RWPE2 (cell line): ENCODE data around the gene TSPEAR.
"Not testable (repeated sequence)": the region's sequence is repeated elsewhere in the genome, so short reads cannot be mapped to it uniquely, and the experiment has no call there.

ENCODE experiments used
- ATAC-seq: fragments of 200-7000 bp; cut with Tn5 transposase; 3 replicates; pipeline ENCODE4 v1.9.1; 2021; ENCODE audit warnings: low read depth
- DNase-seq: peaks from one replicate; pipeline ENCODE4 v3.0.0-alpha.2; 2020; ENCODE audit warnings: low spot score
- H3K27ac ChIP-seq: fragments of 450-650 bp; 2 replicates; pipeline ENCODE4 v1.5.1; 2017; ENCODE audit warnings: mild to moderate bottlenecking; ENCODE audit not compliant: poor library complexity, severe bottlenecking
- H3K27me3 ChIP-seq: fragments of 250-450 bp; sonication (Bioruptor Pico); 2 replicates; pipeline ENCODE4 v1.5.1; 2021; ENCODE audit warnings: mild to moderate bottlenecking, moderate library complexity; ENCODE audit not compliant: insufficient read depth, poor library complexity, severe bottlenecking
- H3K36me3 ChIP-seq: fragments of 250-450 bp; sonication (Bioruptor Pico); 2 replicates; pipeline ENCODE4 v1.5.1; 2020; ENCODE audit warnings: low read depth, mild to moderate bottlenecking, moderate library complexity
- H3K4me1 ChIP-seq: fragments of 250-450 bp; sonication (Bioruptor Pico); 2 replicates; pipeline ENCODE4 v1.5.1; 2021; ENCODE audit warnings: mild to moderate bottlenecking, moderate library complexity; ENCODE audit not compliant: insufficient read depth, poor library complexity, severe bottlenecking
- H3K4me3 ChIP-seq: fragments of 250-450 bp; sonication (Bioruptor Pico); 2 replicates; pipeline ENCODE4 v1.5.1; 2021; ENCODE audit warnings: mild to moderate bottlenecking, moderate library complexity; ENCODE audit not compliant: severe bottlenecking
- H3K9me3 ChIP-seq: fragments of 250-450 bp; sonication (Bioruptor Pico); 2 replicates; pipeline ENCODE4 v1.5.1; 2021; ENCODE audit warnings: mild to moderate bottlenecking, moderate library complexity; ENCODE audit not compliant: severe bottlenecking
- TF ChIP-seq, protein P1 (sequence below): fragments of 450-650 bp; IDR thresholded peaks from one replicate; pipeline ENCODE4 v1.5.1; 2017; ENCODE audit warnings: mild to moderate bottlenecking, moderate library complexity; ENCODE audit not compliant: poor library complexity, severe bottlenecking

TSPEAR gene

DNA sequence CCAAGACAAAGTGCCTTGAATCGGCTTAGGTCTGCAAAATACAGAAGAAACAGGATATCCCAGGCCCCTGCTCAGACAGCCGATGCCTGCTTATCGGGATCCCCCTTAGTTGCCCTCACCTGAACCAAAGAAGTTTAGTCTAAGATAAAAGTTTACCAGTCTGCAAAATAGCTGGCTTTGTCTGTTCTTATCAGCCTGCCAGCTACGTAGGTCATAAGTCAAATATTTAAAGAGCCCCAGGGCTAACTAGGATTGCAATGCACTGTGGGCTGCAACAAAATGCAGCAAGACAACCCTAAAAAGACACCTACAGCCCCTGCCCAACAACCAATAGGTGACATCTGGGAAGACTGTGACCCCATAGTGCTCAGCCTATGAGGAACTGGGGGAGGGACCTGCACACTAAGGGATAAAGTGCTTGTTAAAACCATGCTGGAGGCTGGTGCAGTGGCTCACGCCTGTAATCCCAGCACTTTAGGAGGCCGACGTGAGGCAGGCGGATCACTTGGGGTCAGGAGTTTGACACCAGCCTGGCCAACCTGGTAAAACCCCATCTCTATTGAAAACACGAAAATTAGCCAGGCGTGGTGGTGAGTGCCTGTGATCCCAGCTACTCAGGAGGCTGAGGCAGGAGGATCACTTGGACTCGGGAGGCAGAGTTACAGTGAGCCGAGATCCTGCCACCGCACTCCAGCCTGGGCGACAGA is 228.6 kb downstream of the TSPEAR start:
- H3K4me1 ChIP-seq, result no peaks in the 10 kb centered on the region
- no peaks in the 10 kb centered on the region for H3K36me3 ChIP-seq
- H3K27me3 ChIP-seq, result no peaks in the 10 kb centered on the region
- no peak overlapping the region for H3K4me3 ChIP-seq
- no peak overlapping the region for H3K27ac ChIP-seq
- H3K9me3 ChIP-seq, result no peaks in the 10 kb centered on the region
- TF ChIP-seq, protein P1, sequence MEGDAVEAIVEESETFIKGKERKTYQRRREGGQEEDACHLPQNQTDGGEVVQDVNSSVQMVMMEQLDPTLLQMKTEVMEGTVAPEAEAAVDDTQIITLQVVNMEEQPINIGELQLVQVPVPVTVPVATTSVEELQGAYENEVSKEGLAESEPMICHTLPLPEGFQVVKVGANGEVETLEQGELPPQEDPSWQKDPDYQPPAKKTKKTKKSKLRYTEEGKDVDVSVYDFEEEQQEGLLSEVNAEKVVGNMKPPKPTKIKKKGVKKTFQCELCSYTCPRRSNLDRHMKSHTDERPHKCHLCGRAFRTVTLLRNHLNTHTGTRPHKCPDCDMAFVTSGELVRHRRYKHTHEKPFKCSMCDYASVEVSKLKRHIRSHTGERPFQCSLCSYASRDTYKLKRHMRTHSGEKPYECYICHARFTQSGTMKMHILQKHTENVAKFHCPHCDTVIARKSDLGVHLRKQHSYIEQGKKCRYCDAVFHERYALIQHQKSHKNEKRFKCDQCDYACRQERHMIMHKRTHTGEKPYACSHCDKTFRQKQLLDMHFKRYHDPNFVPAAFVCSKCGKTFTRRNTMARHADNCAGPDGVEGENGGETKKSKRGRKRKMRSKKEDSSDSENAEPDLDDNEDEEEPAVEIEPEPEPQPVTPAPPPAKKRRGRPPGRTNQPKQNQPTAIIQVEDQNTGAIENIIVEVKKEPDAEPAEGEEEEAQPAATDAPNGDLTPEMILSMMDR, result no peak
- no peak for DNase-seq
- no peak for ATAC-seq

DNA sequence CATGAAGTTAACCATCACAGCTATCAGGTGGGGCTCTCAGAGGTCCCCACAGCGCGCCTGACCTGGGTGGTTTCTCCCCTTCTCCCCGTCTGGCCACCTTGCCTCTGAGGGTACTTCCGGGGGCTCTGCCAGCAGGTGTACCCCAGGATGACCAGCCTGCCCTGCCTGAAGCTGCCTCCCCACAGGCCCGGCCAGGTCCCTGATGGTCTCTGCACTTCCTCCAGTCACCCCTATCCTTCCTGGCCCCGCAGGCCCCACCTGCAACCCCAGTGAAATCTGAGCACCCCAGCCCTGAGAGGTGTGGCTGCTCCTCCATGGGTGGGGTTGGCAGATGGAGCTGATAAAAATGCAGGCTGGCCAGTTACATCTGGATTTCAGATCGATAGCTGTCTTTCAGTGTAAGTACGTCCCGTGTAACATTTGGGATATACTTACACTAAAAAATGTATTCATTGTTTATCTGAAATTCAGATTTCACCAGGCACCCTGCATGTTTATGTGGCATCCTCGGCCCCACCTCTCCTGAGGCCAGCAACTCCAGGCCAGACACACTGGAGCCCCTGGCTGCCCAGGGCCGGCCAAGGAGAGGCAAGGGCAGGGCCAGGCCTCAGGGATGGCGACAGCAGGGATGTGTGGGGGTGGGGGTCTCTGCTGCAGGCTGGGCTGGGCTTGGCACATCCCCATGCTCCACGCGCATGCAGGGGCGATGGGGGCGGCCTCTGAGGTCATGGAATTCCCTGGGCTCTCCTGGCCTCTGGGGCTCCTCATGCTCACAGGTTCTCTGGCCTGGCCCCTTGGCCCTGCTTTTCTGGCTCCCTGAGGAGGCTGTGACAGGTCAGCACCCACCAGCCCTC is 230.9 kb downstream of the TSPEAR start:
- no peak for ATAC-seq
- Histone ChIP-seq H3K27me3 (no peaks in the 10 kb centered on the region), H3K36me3 (no peaks in the 10 kb centered on the region), H3K4me3 (no peak overlapping the region), H3K9me3 (no peaks in the 10 kb centered on the region), H3K27ac (no peak overlapping the region), H3K4me1 (no peaks in the 10 kb centered on the region)
- TF ChIP-seq, protein P1, result no peak
- DNase-seq, result no peak

DNA sequence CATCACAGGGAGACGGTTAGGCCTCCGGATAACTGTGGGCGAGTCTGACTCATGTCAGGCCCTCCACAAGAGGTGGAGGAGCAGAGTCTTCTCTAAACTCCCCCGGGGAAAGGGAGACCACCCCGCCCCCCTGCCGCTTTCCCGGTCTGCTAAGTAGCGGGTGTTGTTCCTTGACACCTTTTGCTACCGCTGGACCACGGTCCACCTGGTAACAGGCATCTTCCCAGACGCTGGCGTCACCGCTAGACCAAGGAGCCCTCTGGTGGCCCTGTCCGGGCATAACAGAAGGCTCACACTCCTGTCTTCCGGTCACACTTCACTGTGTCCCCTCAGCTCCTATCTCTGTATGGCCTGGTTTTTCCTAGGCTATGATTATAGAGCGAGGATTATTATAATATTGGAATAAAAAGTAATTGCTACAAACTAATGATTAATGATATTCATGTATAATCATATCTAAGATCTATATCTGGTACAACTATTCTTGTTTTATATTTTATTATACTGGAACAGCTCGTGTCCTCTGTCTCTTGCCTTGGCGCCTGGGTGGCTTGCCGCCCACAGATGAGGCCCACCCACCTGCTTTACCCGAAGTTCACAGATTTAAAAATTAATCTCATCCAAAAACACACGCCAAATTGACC is 231.7 kb downstream of the TSPEAR start:
- H3K27ac ChIP-seq, H3K4me1 ChIP-seq, DNase-seq, ATAC-seq, H3K36me3 ChIP-seq, H3K4me3 ChIP-seq, H3K9me3 ChIP-seq, H3K27me3 ChIP-seq: not testable (repeated sequence)
- TF ChIP-seq, protein P1, result peak; percentile 60

DNA sequence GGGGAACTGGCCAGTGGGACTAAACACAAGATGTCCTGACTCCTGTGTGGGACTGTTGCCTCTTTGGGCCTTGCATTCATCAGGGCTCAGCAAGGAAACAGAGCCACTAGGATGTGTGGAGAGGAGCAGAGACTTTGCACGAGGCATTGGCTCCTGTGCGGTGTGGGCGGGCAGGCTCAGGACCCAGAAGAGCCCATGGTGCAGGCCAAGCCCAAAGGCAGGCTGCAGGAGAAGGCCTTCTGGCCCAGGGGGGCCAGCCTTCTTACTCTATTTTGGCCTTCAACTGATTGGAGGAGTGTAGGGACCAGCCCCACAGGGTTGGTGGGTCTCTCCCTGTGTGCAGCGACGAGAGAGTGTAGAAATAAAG is 232.6 kb downstream of the TSPEAR start:
- Histone ChIP-seq H3K4me3 (no peak overlapping the region), H3K4me1 (no peaks in the 10 kb centered on the region), H3K36me3 (no peaks in the 10 kb centered on the region), H3K27ac (no peak overlapping the region), H3K27me3 (no peaks in the 10 kb centered on the region), H3K9me3 (no peaks in the 10 kb centered on the region)
- TF ChIP-seq, protein P1, result no peak
- DNase-seq, result no peak
- no peak for ATAC-seq
